Endothelial cell of umbilical vein (primary cell): ENCODE results near the gene CLEC17A. TPM values are rescaled to one million over a fixed set of nuclear protein-coding genes. Genes with fewer than 3 reads are reported as not detected.

Experiments used
- BruUV-seq: library from RNA; stranded (reverse); fragments of 400-500 nt; replicated peaks from 2 replicates; lab custom pipeline; 2021; lab: Mats Ljungman, UMichigan
- CTCF ChIA-PET: fragments of 300-600, 350-600 bp; sonication (Branson Sonifier 250); formaldehyde crosslinking; loops from one replicate; lab custom pipeline; 2021; ENCODE audit warnings: antibody characterized with exemption, inconsistent platforms; lab: Charles Lee
- POLR2A ChIA-PET: fragments of 300-600, 350-600 bp; sonication (Branson Sonifier 250); formaldehyde crosslinking; loops from one replicate; lab custom pipeline; 2021; ENCODE audit warnings: antibody characterized with exemption, inconsistent platforms; lab: Charles Lee
- DNase-seq: peaks from one replicate; pipeline ENCODE4 v3.0.0-alpha.2; 2011; ENCODE audit warnings: low read depth, low spot score
- FAIRE-seq: peaks from 2 replicates; lab custom pipeline; 2011; peaks lifted over from hg19 to GRCh38; lab: Jason Lieb, UNC
- H2AFZ ChIP-seq: 2 replicates; pipeline ENCODE4 v1.6.0; 2012; ENCODE audit warnings: low read depth, low read length, control low read depth, inconsistent platforms
- H3K27ac ChIP-seq: 2 replicates; pipeline ENCODE4 v1.5.1; 2011; ENCODE audit warnings: low read depth, mild to moderate bottlenecking, control low read depth, low read length, moderate library complexity; ENCODE audit not compliant: insufficient read depth
- H3K27me3 ChIP-seq, 2 experiments: 2 replicates each; pipeline versions ENCODE4 v1.6.0 to v1.6.1; 2011; ENCODE audit warnings: low read length in 2 of 2, mixed read lengths in 1 of 2; ENCODE audit not compliant: control insufficient read depth in 2 of 2, insufficient read depth in 2 of 2
- H3K36me3 ChIP-seq, 2 experiments: 2 replicates in 1 of 2; 3 replicates in 1 of 2; pipeline ENCODE4 v1.5.1; 2011; ENCODE audit warnings: low read length in 2 of 2, mild to moderate bottlenecking in 1 of 2, moderate library complexity in 1 of 2; ENCODE audit not compliant: control insufficient read depth in 2 of 2, insufficient read depth in 2 of 2; ENCODE audit errors: extremely low read depth in 1 of 2
- H3K4me1 ChIP-seq: 3 replicates; pipeline ENCODE4 v1.5.1; 2011; ENCODE audit warnings: mild to moderate bottlenecking, low read length; ENCODE audit not compliant: control insufficient read depth, insufficient read depth; ENCODE audit errors: extremely low read depth
- H3K4me2 ChIP-seq: 2 replicates; pipeline ENCODE4 v1.6.1; 2011; ENCODE audit warnings: low read length, control low read depth, mixed read lengths; ENCODE audit not compliant: insufficient read depth
- H3K4me3 ChIP-seq, 3 experiments: fragments of 200-600 bp in 1 of 3; sonication (generic), shearing (Covaris generic) in 1 of 3; replicated peaks in 1 of 3; 2 replicates each; pipeline ENCODE4 v1.5.1; 2011 to 2016; ENCODE audit warnings: control low read depth in 3 of 3, low read length in 3 of 3, mild to moderate bottlenecking in 2 of 3, inconsistent platforms in 1 of 3, low read depth in 1 of 3, moderate library complexity in 1 of 3; ENCODE audit not compliant: insufficient read depth in 1 of 3
- H3K79me2 ChIP-seq: 2 replicates; pipeline ENCODE4 v1.6.0; 2012; ENCODE audit warnings: low read length, inconsistent platforms; ENCODE audit not compliant: control insufficient read depth, insufficient read depth
- H3K9ac ChIP-seq: replicated peaks from 2 replicates; pipeline ENCODE3; 2011; ENCODE audit warnings: low read length, control low read depth; ENCODE audit not compliant: insufficient read depth; ENCODE audit errors: extremely low read depth
- H3K9me1 ChIP-seq: replicated peaks from 3 replicates; pipeline ENCODE4 v1.6.0; 2011; ENCODE audit warnings: mild to moderate bottlenecking, low read length; ENCODE audit not compliant: control insufficient read depth, insufficient read depth; ENCODE audit errors: extremely low read depth
- H3K9me3 ChIP-seq: replicated peaks from 2 replicates; pipeline ENCODE4 v1.5.1; 2012; ENCODE audit warnings: low read length, inconsistent platforms; ENCODE audit not compliant: control insufficient read depth, insufficient read depth
- H4K20me1 ChIP-seq: replicated peaks from 2 replicates; pipeline ENCODE3; 2011; ENCODE audit warnings: mild to moderate bottlenecking, low read length; ENCODE audit not compliant: control insufficient read depth, insufficient read depth; ENCODE audit errors: extremely low read depth
- EZH2 ChIP-seq: IDR thresholded peaks from 2 replicates; pipeline ENCODE4 v1.6.1; 2012; ENCODE audit warnings: borderline replicate concordance, low read depth, mild to moderate bottlenecking, moderate library complexity, low read length, inconsistent platforms; ENCODE audit not compliant: severe bottlenecking
- FOS ChIP-seq: IDR thresholded peaks from 2 replicates; pipeline ENCODE4 v1.6.1; 2011; ENCODE audit warnings: mild to moderate bottlenecking, low read length, moderate library complexity, borderline replicate concordance; ENCODE audit not compliant: insufficient read depth
- GATA2 ChIP-seq: IDR thresholded peaks from 2 replicates; pipeline ENCODE4 v1.7.0; 2011; ENCODE audit warnings: low read depth, mild to moderate bottlenecking, moderate library complexity, mixed read lengths, low read length; ENCODE audit not compliant: insufficient read length, insufficient read depth
- JUN ChIP-seq: IDR thresholded peaks from 2 replicates; pipeline ENCODE4 v1.6.1; 2011; ENCODE audit warnings: borderline replicate concordance, low read depth; ENCODE audit not compliant: insufficient read length, insufficient read depth
- MYC ChIP-seq: IDR thresholded peaks from one replicate; pipeline ENCODE4 v1.6.1; 2011; ENCODE audit warnings: mild to moderate bottlenecking, low read depth, low read length
- POLR2A ChIP-seq: IDR thresholded peaks from 2 replicates; pipeline ENCODE4 v1.6.1; 2012; ENCODE audit warnings: low read depth, mild to moderate bottlenecking, control low read depth, low read length
- POLR2AphosphoS5 ChIP-seq: IDR thresholded peaks from 2 replicates; pipeline ENCODE4 v1.6.1; 2012; ENCODE audit warnings: low read depth, mild to moderate bottlenecking, control low read depth, low read length, moderate library complexity; ENCODE audit not compliant: insufficient read depth
- dilution Hi-C: fragments of 300-500 bp; cut with MboI; formaldehyde crosslinking; loops from one replicate; pipeline ENCODE4 v1.15.0; 2019; ENCODE audit warnings: low sequenced_read_pairs; ENCODE audit not compliant: extremely low pct_ligation_motif_present
- intact Hi-C: fragments of 100-400 bp; cut with micrococcal nuclease; formaldehyde crosslinking; loops from one replicate; pipeline ENCODE4 v1.10.0; 2022
- polyA plus RNA-seq, 4 experiments: library from polyadenylated mRNA; depleted of rRNA in 3 of 4; stranded (reverse) in 3 of 4; unstranded in 1 of 4; fragments of >200 nt; gene quantifications; 2 replicates each; pipeline versions ENCODE4 v1.2.1 to v1.2.3, GENCODE V29; 2011 to 2012; ENCODE audit warnings: missing spikeins in 1 of 4
- total RNA-seq: library from RNA; stranded (reverse); gene quantifications from 2 replicates; pipeline ENCODE4 v1.2.3, GENCODE V29; 2021
- TF ChIP-seq, protein P1 (sequence below): IDR thresholded peaks from 2 replicates; pipeline ENCODE4 v1.6.1; 2011; ENCODE audit not compliant: insufficient read depth, insufficient read length
- TF ChIP-seq, protein P2 (sequence below), 2 donors: IDR thresholded peaks; 1 replicate in 1 of 2; 2 replicates in 1 of 2; pipeline ENCODE4 v1.5.1; 2011; ENCODE audit warnings: low read length in 2 of 2, mild to moderate bottlenecking in 2 of 2, moderate library complexity in 2 of 2, control low read depth in 1 of 2, inconsistent platforms in 1 of 2, low read depth in 1 of 2; ENCODE audit not compliant: insufficient read depth in 1 of 2; ENCODE audit errors: extremely low read depth in 1 of 2

The CLEC17A gene
- total and polyA plus RNA-seq, 2 donors (not counting 3 experiments of a cell fraction or from before 2014, with no cell fraction given) = 0.07 TPM; not detected in 1

DNA sequence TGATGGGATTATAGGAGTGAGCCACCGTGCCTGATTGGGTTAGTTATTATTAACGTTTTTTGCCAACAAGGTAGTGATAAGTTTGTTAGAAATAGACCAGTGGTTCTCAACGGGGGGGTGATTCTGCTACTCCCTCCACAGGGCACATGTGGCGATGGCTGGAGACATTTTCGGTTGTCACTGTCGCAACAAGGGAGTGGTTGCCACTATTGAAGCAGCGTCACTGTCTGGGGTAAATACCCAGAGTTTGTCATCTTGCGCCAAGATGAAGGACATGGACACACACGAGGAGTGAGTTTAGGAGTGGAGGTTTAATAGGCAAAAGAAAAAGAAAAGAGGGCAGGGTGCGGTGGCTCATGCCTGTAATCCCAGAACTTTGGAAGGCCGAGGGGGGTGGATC, 72.8 kb downstream of the CLEC17A start:
- DNase-seq (no peak), FAIRE-seq (no peak)
- Histone ChIP-seq H3K79me2 (no peaks in the 10 kb centered on the region), H4K20me1 (no peaks in the 10 kb centered on the region), H3K27ac (no peak overlapping the region), H3K27me3 (no peaks in the 10 kb centered on the region), H3K4me3 (no peak overlapping the region), H3K4me1 (no peaks in the 10 kb centered on the region), H3K36me3 (no peaks in the 10 kb centered on the region), H3K9me3 (no peaks in the 10 kb centered on the region), H3K9ac (no peak overlapping the region), H3K9me1 (no peaks in the 10 kb centered on the region), H3K4me2 (no peak overlapping the region), H2AFZ (no peak overlapping the region)
- intact Hi-C loops (no loop called here), dilution Hi-C loops (no loop called here)
- BruUV-seq = no TSS peak
- TF ChIP-seq, protein P1, sequence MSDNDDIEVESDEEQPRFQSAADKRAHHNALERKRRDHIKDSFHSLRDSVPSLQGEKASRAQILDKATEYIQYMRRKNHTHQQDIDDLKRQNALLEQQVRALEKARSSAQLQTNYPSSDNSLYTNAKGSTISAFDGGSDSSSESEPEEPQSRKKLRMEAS = no peak
- TF ChIP-seq MYC (no peak), POLR2AphosphoS5 (no peak), EZH2 (no peak), JUN (no peak), FOS (no peak), POLR2A (no peak), GATA2 (no peak)
- TF ChIP-seq, protein P2, sequence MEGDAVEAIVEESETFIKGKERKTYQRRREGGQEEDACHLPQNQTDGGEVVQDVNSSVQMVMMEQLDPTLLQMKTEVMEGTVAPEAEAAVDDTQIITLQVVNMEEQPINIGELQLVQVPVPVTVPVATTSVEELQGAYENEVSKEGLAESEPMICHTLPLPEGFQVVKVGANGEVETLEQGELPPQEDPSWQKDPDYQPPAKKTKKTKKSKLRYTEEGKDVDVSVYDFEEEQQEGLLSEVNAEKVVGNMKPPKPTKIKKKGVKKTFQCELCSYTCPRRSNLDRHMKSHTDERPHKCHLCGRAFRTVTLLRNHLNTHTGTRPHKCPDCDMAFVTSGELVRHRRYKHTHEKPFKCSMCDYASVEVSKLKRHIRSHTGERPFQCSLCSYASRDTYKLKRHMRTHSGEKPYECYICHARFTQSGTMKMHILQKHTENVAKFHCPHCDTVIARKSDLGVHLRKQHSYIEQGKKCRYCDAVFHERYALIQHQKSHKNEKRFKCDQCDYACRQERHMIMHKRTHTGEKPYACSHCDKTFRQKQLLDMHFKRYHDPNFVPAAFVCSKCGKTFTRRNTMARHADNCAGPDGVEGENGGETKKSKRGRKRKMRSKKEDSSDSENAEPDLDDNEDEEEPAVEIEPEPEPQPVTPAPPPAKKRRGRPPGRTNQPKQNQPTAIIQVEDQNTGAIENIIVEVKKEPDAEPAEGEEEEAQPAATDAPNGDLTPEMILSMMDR (IDR thresholded peaks at IDR 0.05; ENCODE audit: extremely low read depth in 1 of 2, insufficient read depth in 1 of 2, low read depth in 1 of 2, low read length in 2 of 2) = no peak
- POLR2A ChIA-PET = interaction anchor here (0.6 kb wide), 1 partner anchor 49 kb away, joined by 4 read pairs; no protein-coding TSS in a partner anchor
- CTCF ChIA-PET = interaction anchor here (0.9 kb wide), 1 partner anchor 14 kb away, joined by 3 read pairs; no protein-coding TSS in a partner anchor
